ENCODE measurements around the gene SLC52A3.

- TF ChIP-seq EP300 (IDR thresholded peaks at IDR 0.05; ENCODE audit: low read depth in 2 of 2, low read length in 2 of 2) (no peak), EP300 (CRISPR knock-in tag; IDR thresholded peaks at IDR 0.05; ENCODE audit: borderline replicate concordance) (no peak), SMAD3 (CRISPR knock-in tag; IDR thresholded peaks at IDR 0.05) (no peak), POLR2A (IDR thresholded peaks at IDR 0.05; ENCODE audit: insufficient read depth in 1 of 2, low read depth in 2 of 2, low read length in 2 of 2) (no peak), ZNF792 (CRISPR knock-in tag; IDR thresholded peaks at IDR 0.05) (no peak), CREB1 (IDR thresholded peaks at IDR 0.05) (no peak), CREB1 (CRISPR knock-in tag; IDR thresholded peaks at IDR 0.05) (no peak), MNT (IDR thresholded peaks at IDR 0.05) (no peak), RAD21 (CRISPR knock-in tag; IDR thresholded peaks at IDR 0.05) (no peak), CEBPZ (IDR thresholded peaks at IDR 0.05; ENCODE audit: low read length) (no peak), SMAD1 (CRISPR knock-in tag; IDR thresholded peaks at IDR 0.05; ENCODE audit: borderline replicate concordance, low read depth) (no peak), HMG20A (CRISPR knock-in tag; IDR thresholded peaks at IDR 0.05; ENCODE audit: borderline replicate concordance) (no peak), ELF3 (CRISPR knock-in tag; IDR thresholded peaks at IDR 0.05) (no peak), THAP11 (CRISPR knock-in tag; IDR thresholded peaks at IDR 0.05) (no peak)
These were observed 10.8 kb downstream of the SLC52A3 start for GRCh38 chr20:757506-757905.
